ENCODE data around the gene LOX. TPM values are rescaled to one million over a fixed set of nuclear protein-coding genes. Genes with fewer than 3 reads are reported as not detected.

LOX gene
- polyA plus RNA-seq, 1 donor from 2014 or later, result 0.52 TPM

GRCh38 chr5:122083535-122083934, 5.5 kb upstream of the LOX start:
- Histone ChIP-seq H3K4me3 (ENCODE audit: low read length) (no peak overlapping the region), H3K27ac (ENCODE audit: low read length) (no peak overlapping the region), H3K9me3 (ENCODE audit: low read length) (no peaks in the 10 kb centered on the region), H3K27me3 (ENCODE audit: insufficient read depth, low read depth, low read length) (peaks cover 11% of the 10 kb centered on the region), H3K79me2 (replicated peaks; ENCODE audit: insufficient read depth, low read length) (no peaks in the 10 kb centered on the region), H3K9me2 (ENCODE audit: insufficient read depth, low read length) (no peaks in the 10 kb centered on the region), H3F3A (ENCODE audit: insufficient read depth, low read length, poor library complexity, severe bottlenecking) (no peaks in the 10 kb centered on the region), H3K9ac (ENCODE audit: low read length) (no peak overlapping the region), H3K36me3 (ENCODE audit: insufficient read depth, low read length) (no peaks in the 10 kb centered on the region), H3K4me2 (ENCODE audit: low read length) (no peak overlapping the region), H2AFZ (ENCODE audit: low read depth, low read length) (no peak overlapping the region), H4K20me1 (ENCODE audit: insufficient read depth) (no peaks in the 10 kb centered on the region)
- TF ChIP-seq MXI1 (conservative IDR thresholded peaks at IDR 0.05; ENCODE audit: poor library complexity, severe bottlenecking) (no peak), POLR2AphosphoS5 (IDR thresholded peaks at IDR 0.05) (no peak), EZH2 (IDR thresholded peaks at IDR 0.05; ENCODE audit: borderline replicate concordance, insufficient read depth, low read length, poor library complexity, severe bottlenecking) (no peak), EP300 (conservative IDR thresholded peaks at IDR 0.05; ENCODE audit: poor library complexity, severe bottlenecking) (no peak), REST (IDR thresholded peaks at IDR 0.05; ENCODE audit: borderline replicate concordance) (no peak), RAD21 (conservative IDR thresholded peaks at IDR 0.05) (no peak), SMC3 (conservative IDR thresholded peaks at IDR 0.05; ENCODE audit: poor library complexity) (no peak), CTCF (IDR thresholded peaks at IDR 0.05; ENCODE audit: poor library complexity, severe bottlenecking) (no peak)

DNA sequence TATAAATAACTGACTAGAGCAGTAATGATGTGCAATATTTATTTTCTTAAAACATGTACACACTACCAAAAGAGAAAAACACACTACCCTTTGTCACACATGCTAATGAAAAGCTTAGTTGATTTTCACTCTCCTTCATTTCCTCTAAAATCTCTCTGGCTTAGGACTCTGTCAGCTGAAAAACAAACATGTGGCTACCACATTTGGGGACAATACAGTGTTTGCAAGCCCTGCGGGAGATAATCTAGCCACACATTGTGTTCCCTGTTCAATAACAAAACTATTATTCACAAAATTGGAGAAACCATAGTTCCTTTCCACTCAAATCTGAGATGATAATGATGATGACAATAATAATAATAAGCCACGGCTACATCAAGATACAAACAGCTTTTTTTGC, 3.5 kb upstream of the LOX start:
- Histone ChIP-seq H3F3A (ENCODE audit: insufficient read depth, low read length, poor library complexity, severe bottlenecking) (no peaks in the 10 kb centered on the region), H3K27ac (ENCODE audit: low read length) (no peak overlapping the region), H3K27me3 (ENCODE audit: insufficient read depth, low read depth, low read length) (peaks cover 31% of the 10 kb centered on the region), H3K4me2 (ENCODE audit: low read length) (no peak overlapping the region), H2AFZ (ENCODE audit: low read depth, low read length) (no peak overlapping the region), H3K79me2 (replicated peaks; ENCODE audit: insufficient read depth, low read length) (no peaks in the 10 kb centered on the region), H3K36me3 (ENCODE audit: insufficient read depth, low read length) (no peaks in the 10 kb centered on the region), H3K9me2 (ENCODE audit: insufficient read depth, low read length) (no peaks in the 10 kb centered on the region), H3K9ac (ENCODE audit: low read length) (no peak overlapping the region), H4K20me1 (ENCODE audit: insufficient read depth) (no peaks in the 10 kb centered on the region), H3K4me3 (ENCODE audit: low read length) (no peak overlapping the region), H3K9me3 (ENCODE audit: low read length) (no peaks in the 10 kb centered on the region)
- TF ChIP-seq TAF1 (IDR thresholded peaks at IDR 0.05; ENCODE audit: low read depth), result no peak
- TF ChIP-seq MXI1 (conservative IDR thresholded peaks at IDR 0.05; ENCODE audit: poor library complexity, severe bottlenecking), result no peak
- no peak for TF ChIP-seq EP300 (conservative IDR thresholded peaks at IDR 0.05; ENCODE audit: poor library complexity, severe bottlenecking)
- no peak for TF ChIP-seq REST (IDR thresholded peaks at IDR 0.05; ENCODE audit: borderline replicate concordance)
- TF ChIP-seq RAD21 (conservative IDR thresholded peaks at IDR 0.05), result no peak
- TF ChIP-seq EZH2 (IDR thresholded peaks at IDR 0.05; ENCODE audit: borderline replicate concordance, insufficient read depth, low read length, poor library complexity, severe bottlenecking), result no peak
- no peak for TF ChIP-seq CTCF (IDR thresholded peaks at IDR 0.05; ENCODE audit: poor library complexity, severe bottlenecking)
- TF ChIP-seq SMC3 (conservative IDR thresholded peaks at IDR 0.05; ENCODE audit: poor library complexity), result no peak
- no peak for TF ChIP-seq POLR2AphosphoS5 (IDR thresholded peaks at IDR 0.05)

All from neural cell (in vitro differentiated cells).